ENCODE measurements around the gene KIAA0586. TPM values are rescaled to one million over a fixed set of nuclear protein-coding genes. Genes with fewer than 3 reads are reported as not detected.

The KIAA0586 gene
- total RNA-seq, 1 experiment from 2014 or later: 25.7 TPM

DNA sequence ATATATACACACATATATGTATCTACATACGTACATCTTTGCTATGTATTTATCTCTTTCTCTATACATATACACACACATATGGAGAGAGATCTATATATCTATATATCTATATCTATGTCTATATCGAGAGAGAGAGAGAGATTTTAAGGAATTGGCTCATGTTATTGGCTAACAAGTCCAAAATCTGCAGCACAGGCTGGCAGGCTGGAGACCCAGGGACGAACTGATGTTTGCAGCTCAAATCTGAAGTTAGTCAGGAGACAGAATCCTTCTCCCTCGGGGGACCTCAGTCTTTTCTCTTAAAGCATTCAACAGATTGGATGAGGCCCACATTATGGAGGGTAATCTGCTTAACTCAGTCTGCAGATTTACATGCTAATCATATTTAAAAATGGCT, 169.5 kb downstream of the KIAA0586 start:
- H3K27ac ChIP-seq (ENCODE audit: low read depth, low read length): no peak overlapping the region
- no peak overlapping the region for H3K9ac ChIP-seq (ENCODE audit: low read length)
- no peaks in the 10 kb centered on the region for H4K20me1 ChIP-seq (ENCODE audit: insufficient read depth)
- H3K36me3 ChIP-seq (ENCODE audit: control insufficient read depth in 1 of 2, insufficient read depth in 2 of 2, low read length in 2 of 2): no peaks in the 10 kb centered on the region
- ChIA-PET RAD21 (ENCODE audit: low non-redundant PET in 1 of 2, low total read pairs in 2 of 2, uncharacterized antibody in 2 of 2, unreplicated experiment in 2 of 2) (no interaction called here), CTCF (no interaction called here), POLR2A (no interaction called here)
- no peaks in the 10 kb centered on the region for H3K9me3 ChIP-seq (ENCODE audit: control insufficient read depth in 1 of 2, insufficient read depth in 1 of 2, low read depth in 1 of 2, low read length in 2 of 2)
- no peak overlapping the region for H2AFZ ChIP-seq (ENCODE audit: low read depth, low read length, poor library complexity, severe bottlenecking)
- no TSS peak for BruUV-seq (replicated peaks)
- ATAC-seq: no peak
- no peaks in the 10 kb centered on the region for H3K9me2 ChIP-seq (ENCODE audit: insufficient read depth)
- no peak for DNase-seq (ENCODE audit: low read depth, low spot score)
- intact Hi-C loops (cut with micrococcal nuclease): no loop called here
- H3K4me2 ChIP-seq (ENCODE audit: low read length): no peak overlapping the region
- H3K4me3 ChIP-seq (replicated peaks in 1 of 2; ENCODE audit: low read depth in 1 of 2, low read length in 2 of 2): no peak overlapping the region
- no peaks in the 10 kb centered on the region for H3K4me1 ChIP-seq (ENCODE audit: control insufficient read depth in 1 of 2, insufficient read depth in 2 of 2, low read length in 2 of 2)
- TF ChIP-seq, protein P1, sequence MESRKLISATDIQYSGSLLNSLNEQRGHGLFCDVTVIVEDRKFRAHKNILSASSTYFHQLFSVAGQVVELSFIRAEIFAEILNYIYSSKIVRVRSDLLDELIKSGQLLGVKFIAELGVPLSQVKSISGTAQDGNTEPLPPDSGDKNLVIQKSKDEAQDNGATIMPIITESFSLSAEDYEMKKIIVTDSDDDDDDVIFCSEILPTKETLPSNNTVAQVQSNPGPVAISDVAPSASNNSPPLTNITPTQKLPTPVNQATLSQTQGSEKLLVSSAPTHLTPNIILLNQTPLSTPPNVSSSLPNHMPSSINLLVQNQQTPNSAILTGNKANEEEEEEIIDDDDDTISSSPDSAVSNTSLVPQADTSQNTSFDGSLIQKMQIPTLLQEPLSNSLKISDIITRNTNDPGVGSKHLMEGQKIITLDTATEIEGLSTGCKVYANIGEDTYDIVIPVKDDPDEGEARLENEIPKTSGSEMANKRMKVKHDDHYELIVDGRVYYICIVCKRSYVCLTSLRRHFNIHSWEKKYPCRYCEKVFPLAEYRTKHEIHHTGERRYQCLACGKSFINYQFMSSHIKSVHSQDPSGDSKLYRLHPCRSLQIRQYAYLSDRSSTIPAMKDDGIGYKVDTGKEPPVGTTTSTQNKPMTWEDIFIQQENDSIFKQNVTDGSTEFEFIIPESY (IDR thresholded peaks at IDR 0.05; ENCODE audit: extremely low read depth, insufficient replicate concordance, low read length): no peak
- no peaks in the 10 kb centered on the region for H3K79me2 ChIP-seq (ENCODE audit: insufficient read depth, low read length)
- no peaks in the 10 kb centered on the region for H3K27me3 ChIP-seq (ENCODE audit: insufficient read depth, low read length)

- ATAC-seq (no peak), DNase-seq (ENCODE audit: low read depth, low spot score) (no peak)
- CTCF ChIA-PET: no interaction called here
- no peak overlapping the region for H3K4me2 ChIP-seq (ENCODE audit: low read length)
- RAD21 ChIA-PET (ENCODE audit: low non-redundant PET in 1 of 2, low total read pairs in 2 of 2, uncharacterized antibody in 2 of 2, unreplicated experiment in 2 of 2): no interaction called here
- intact Hi-C loops (cut with micrococcal nuclease): no loop called here
- no peak for TF ChIP-seq EGR1 (IDR thresholded peaks at IDR 0.05; ENCODE audit: low read depth)
- TF ChIP-seq YY1 (IDR thresholded peaks at IDR 0.05; ENCODE audit: extremely low read depth, insufficient replicate concordance, low read depth, low read length): no peak
- no peak for TF ChIP-seq JUND (IDR thresholded peaks at IDR 0.05)
- no peak for TF ChIP-seq EZH2 (IDR thresholded peaks at IDR 0.05)
- TF ChIP-seq ZNF274 (IDR thresholded peaks at IDR 0.05; ENCODE audit: low read depth, low read length): no peak
- no TSS peak for BruUV-seq (replicated peaks)
- H3K9me2 ChIP-seq (ENCODE audit: insufficient read depth): no peaks in the 10 kb centered on the region
- POLR2A ChIA-PET: no interaction called here
- no peak overlapping the region for H2AFZ ChIP-seq (ENCODE audit: low read depth, low read length, poor library complexity, severe bottlenecking)
- no peaks in the 10 kb centered on the region for H3K4me1 ChIP-seq (ENCODE audit: control insufficient read depth in 1 of 2, insufficient read depth in 2 of 2, low read length in 2 of 2)
- no peak overlapping the region for H3K4me3 ChIP-seq (replicated peaks in 1 of 2; ENCODE audit: low read depth in 1 of 2, low read length in 2 of 2)
- no peaks in the 10 kb centered on the region for H3K79me2 ChIP-seq (ENCODE audit: insufficient read depth, low read length)
- no peak overlapping the region for H3K27ac ChIP-seq (ENCODE audit: low read depth, low read length)
- no peaks in the 10 kb centered on the region for H3K36me3 ChIP-seq (ENCODE audit: control insufficient read depth in 1 of 2, insufficient read depth in 2 of 2, low read length in 2 of 2)
- no peak overlapping the region for H3K9ac ChIP-seq (ENCODE audit: low read length)
- H3K9me3 ChIP-seq (ENCODE audit: control insufficient read depth in 1 of 2, insufficient read depth in 1 of 2, low read depth in 1 of 2, low read length in 2 of 2): no peaks in the 10 kb centered on the region
- H4K20me1 ChIP-seq (ENCODE audit: insufficient read depth): no peaks in the 10 kb centered on the region
- no peaks in the 10 kb centered on the region for H3K27me3 ChIP-seq (ENCODE audit: insufficient read depth, low read length)
Measured at GRCh38 chr14:58598028-58598803, 170.7 kb downstream of the KIAA0586 start.

Measured in HCT116 (cell line).